GM10248 (cell line): ENCODE results near the gene FER.
"Not testable (repeated sequence)": the region's sequence is repeated elsewhere in the genome, so short reads cannot be mapped to it uniquely, and the experiment has no call there.

ENCODE experiments used
- CTCF ChIA-PET: fragments of 300-600 bp; sonication (Branson Sonifier 250); formaldehyde crosslinking; extraction: SDS; loops from one replicate; lab custom pipeline; 2021; ENCODE audit warnings: antibody characterized with exemption; lab: Yijun Ruan, JAX
- POLR2A ChIA-PET: fragments of 350-650 bp; sonication (Branson Sonifier 250); formaldehyde crosslinking; extraction: SDS; loops from one replicate; lab custom pipeline; 2020; ENCODE audit warnings: antibody characterized with exemption; lab: Yijun Ruan, JAX
- DNase-seq: peaks from one replicate; pipeline ENCODE4 v3.0.0; 2012; ENCODE audit errors: extremely low spot score
- TF ChIP-seq, protein P1 (sequence below): IDR thresholded peaks from 2 replicates; pipeline ENCODE4 v1.5.1; 2012; ENCODE audit warnings: mild to moderate bottlenecking, low read depth; ENCODE audit errors: extremely low read depth, missing control alignments, control extremely low read depth

FER gene

DNA sequence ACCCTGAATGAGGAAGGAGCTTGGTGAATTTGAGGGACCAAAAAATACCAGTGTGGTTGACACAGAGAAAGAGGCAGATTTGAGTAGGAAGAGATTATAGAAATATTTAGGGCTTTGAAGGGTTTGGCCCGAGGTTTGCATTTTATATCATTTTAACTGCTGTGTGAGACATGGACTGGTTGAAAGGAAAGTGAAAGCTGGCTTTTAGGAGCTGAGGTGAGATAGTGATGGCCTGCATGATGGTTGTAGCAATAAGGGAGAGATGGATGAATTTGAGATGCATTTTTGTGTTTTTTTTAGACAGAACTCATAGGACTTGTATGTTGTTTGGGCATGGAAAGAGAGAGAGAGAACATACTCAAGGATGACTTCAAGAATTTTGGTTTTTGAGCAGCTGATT, 21.7 kb downstream of the FER start:
- POLR2A ChIA-PET = no interaction called here
- CTCF ChIA-PET = interaction anchor here (0.7 to 3.8 kb wide), 7 partner anchors 9 to 34 kb away, joined by 3 to 12 read pairs (median 4); no protein-coding TSS in a partner anchor
- no peak for DNase-seq
- TF ChIP-seq, protein P1, sequence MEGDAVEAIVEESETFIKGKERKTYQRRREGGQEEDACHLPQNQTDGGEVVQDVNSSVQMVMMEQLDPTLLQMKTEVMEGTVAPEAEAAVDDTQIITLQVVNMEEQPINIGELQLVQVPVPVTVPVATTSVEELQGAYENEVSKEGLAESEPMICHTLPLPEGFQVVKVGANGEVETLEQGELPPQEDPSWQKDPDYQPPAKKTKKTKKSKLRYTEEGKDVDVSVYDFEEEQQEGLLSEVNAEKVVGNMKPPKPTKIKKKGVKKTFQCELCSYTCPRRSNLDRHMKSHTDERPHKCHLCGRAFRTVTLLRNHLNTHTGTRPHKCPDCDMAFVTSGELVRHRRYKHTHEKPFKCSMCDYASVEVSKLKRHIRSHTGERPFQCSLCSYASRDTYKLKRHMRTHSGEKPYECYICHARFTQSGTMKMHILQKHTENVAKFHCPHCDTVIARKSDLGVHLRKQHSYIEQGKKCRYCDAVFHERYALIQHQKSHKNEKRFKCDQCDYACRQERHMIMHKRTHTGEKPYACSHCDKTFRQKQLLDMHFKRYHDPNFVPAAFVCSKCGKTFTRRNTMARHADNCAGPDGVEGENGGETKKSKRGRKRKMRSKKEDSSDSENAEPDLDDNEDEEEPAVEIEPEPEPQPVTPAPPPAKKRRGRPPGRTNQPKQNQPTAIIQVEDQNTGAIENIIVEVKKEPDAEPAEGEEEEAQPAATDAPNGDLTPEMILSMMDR = no peak

DNA sequence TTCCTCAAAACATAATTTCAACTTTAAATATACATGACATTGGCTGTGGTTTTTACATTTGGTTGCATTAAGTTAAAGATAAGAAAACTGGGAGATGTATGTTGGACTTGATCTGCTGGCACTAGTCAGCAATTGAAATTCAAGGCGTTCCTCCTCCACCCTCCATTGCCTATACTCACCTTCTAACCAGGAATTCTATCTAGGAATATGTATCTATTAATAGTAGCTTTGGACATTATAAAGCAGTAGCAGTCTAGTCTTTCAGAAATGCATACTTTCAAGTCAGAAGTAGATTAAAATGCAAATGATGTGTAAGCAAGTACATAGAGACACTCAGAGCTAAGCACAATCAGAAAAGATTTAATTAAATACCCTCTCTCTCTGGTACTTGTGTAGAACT, 24.9 kb downstream of the FER start:
- ChIA-PET POLR2A (no interaction called here), CTCF (interaction anchor here (1.1 to 1.5 kb wide), 4 partner anchors 8 to 24 kb away, joined by 3 to 4 read pairs (median 3); no protein-coding TSS in a partner anchor)
- no peak for DNase-seq
- TF ChIP-seq, protein P1 = no peak

- DNase-seq = no peak
- POLR2A ChIA-PET = no interaction called here
These were observed 25.6 kb downstream of the FER start for GRCh38 chr5:108773330-108773729.

GRCh38 chr5:108774079-108774478, 26.4 kb downstream of the FER start:
- CTCF ChIA-PET, POLR2A ChIA-PET, DNase-seq: not testable (repeated sequence)

More at GRCh38 chr5:108773330-108773729, 25.6 kb downstream of the FER start:
- TF ChIP-seq, protein P1 = no peak
- CTCF ChIA-PET = interaction anchor here (1.1 to 1.5 kb wide), 3 partner anchors 9 to 25 kb away, joined by 3 to 4 read pairs (median 3); no protein-coding TSS in a partner anchor

GRCh38 chr5:108777582-108777981, 29.9 kb downstream of the FER start:
- POLR2A ChIA-PET, DNase-seq, CTCF ChIA-PET: not testable (repeated sequence)

GRCh38 chr5:108784577-108784976, 36.9 kb downstream of the FER start:
- CTCF ChIA-PET, DNase-seq, POLR2A ChIA-PET: not testable (repeated sequence)

DNA sequence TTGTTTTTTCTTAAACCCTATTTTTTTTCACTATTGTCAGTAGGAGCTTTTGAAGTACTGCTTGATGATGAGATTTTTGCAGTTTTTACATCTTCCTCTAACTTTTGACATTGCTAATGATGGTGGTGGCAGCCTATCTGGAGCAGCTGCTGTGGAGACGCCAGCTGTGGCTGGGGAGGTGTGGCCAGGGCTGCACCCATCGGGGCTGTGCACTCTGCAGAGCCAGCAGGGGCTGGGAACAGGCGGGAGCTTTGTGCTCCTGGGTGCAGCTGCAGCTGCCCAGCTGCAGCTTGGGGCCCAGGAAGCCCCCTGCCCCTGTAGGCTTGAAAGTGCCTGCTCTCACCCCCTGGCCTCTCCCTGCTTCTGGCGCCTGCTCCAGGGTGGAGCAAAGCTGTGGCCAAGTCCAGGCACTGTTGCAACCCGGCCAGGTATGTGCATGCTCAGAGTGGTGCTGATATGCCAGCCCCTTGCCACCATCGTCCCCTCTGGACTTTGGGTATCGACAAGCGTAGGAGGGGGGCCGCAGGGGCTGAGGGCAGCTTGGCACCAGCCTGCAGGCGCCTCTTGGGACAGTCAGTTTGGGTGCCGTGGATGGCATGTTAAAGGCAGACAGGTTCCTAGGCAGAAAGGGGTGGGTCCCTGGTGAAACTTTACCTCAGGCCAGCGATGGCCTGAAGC, 39.2 kb downstream of the FER start:
- POLR2A ChIA-PET = no interaction called here
- CTCF ChIA-PET = interaction anchor here (1.0 kb wide), 1 partner anchor 32 kb away, joined by 3 read pairs; no protein-coding TSS in a partner anchor
- TF ChIP-seq, protein P1 = no peak
- no peak for DNase-seq

GRCh38 chr5:108788142-108788541, 40.4 kb downstream of the FER start:
- ChIA-PET POLR2A (no interaction called here), CTCF (interaction anchor here (1.0 to 1.5 kb wide), 3 partner anchors 11 to 33 kb away, joined by 3 read pairs; no protein-coding TSS in a partner anchor)
- no peak for DNase-seq
- TF ChIP-seq, protein P1 = no peak
